Fibroblast of skin of left biceps (primary cell): ENCODE measurements around the gene MAB21L3.

Experiments used
- DNase-seq, 2 experiments: peaks; one replicate each; pipeline ENCODE4 v3.0.0-alpha.2; 2013; ENCODE audit warnings: low read depth in 2 of 2

The MAB21L3 gene

GRCh38 chr1:116165572-116165971 lies 54.4 kb downstream of the MAB21L3 start:
- DNase-seq, result no peak

GRCh38 chr1:116166011-116166571 lies 54.9 kb downstream of the MAB21L3 start:
- DNase-seq, result no peak

GRCh38 chr1:116166655-116167054 lies 55.5 kb downstream of the MAB21L3 start:
- no peak for DNase-seq

- no peak for DNase-seq
Observed at GRCh38 chr1:116167625-116168276, 56.6 kb downstream of the MAB21L3 start.

- peak; percentile 21 to 23 for DNase-seq
Observed at GRCh38 chr1:116168277-116169032, 57.3 kb downstream of the MAB21L3 start.

GRCh38 chr1:116169898-116170297 lies 58.7 kb downstream of the MAB21L3 start:
- DNase-seq, result no peak

GRCh38 chr1:116170721-116171589 lies 59.8 kb downstream of the MAB21L3 start:
- no peak for DNase-seq

GRCh38 chr1:116172666-116173065 lies 61.5 kb downstream of the MAB21L3 start:
- no peak for DNase-seq

GRCh38 chr1:116175611-116176010 lies 64.4 kb downstream of the MAB21L3 start:
- DNase-seq, result no peak

GRCh38 chr1:116176306-116176789 lies 65.1 kb downstream of the MAB21L3 start:
- no peak for DNase-seq

GRCh38 chr1:116177861-116178260 lies 66.7 kb downstream of the MAB21L3 start:
- no peak for DNase-seq

- DNase-seq, result no peak
Observed at GRCh38 chr1:116178837-116179236, 67.6 kb downstream of the MAB21L3 start.

- DNase-seq, result no peak
Observed at GRCh38 chr1:116179419-116179818, 68.2 kb downstream of the MAB21L3 start.

GRCh38 chr1:116179964-116180363 lies 68.8 kb downstream of the MAB21L3 start:
- no peak for DNase-seq

- no peak for DNase-seq
Observed at GRCh38 chr1:116182019-116182714, 71.0 kb downstream of the MAB21L3 start.
